Measurements from ENCODE around the gene EYS. TPM values are rescaled to one million over a fixed set of nuclear protein-coding genes. Genes with fewer than 3 reads are reported as not detected.
"Not testable (repeated sequence)": the region's sequence is repeated elsewhere in the genome, so short reads cannot be mapped to it uniquely, and the experiment has no call there.

EYS gene
- total RNA-seq, 2 donors from 2014 or later: not detected

DNA sequence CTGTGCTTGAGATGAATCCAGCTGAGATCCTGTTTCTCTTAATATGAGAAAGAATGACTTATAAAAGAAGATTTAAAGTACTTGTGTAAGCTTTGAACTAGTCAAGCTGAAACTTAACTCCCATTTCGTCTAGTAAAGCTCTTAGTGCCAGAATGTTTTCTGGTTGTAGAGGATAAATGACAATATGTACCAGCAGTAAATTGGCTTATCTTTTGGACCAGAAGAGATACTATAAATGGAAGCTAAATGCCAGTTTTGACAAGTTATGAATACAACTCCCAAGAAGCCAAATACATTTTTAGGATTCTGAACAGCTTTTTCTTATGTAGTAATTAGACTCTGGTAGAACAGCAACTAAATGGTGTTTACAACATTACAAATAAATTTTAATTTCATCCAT, 608.7 kb downstream of the EYS start:
- no peak overlapping the region for H3K4me3 Mint-ChIP-seq

DNA sequence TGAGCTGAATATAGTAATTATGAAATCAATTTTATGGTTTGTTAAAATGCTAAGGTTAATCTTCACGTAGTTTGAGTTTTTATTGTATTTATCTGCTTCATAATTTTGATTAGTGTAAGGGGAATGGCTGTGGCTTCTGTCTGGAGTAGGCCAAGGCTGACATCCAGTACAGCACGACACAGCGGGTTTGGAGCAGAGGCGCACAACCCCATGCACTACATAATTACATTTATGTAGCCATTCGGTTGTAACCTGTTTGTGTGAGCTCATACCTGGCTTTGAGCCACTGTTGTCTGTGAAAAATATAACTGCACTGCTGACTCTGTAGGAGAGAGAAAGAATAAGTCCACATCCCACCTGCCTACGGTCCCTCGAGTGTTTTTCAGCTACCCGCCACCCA, 615.5 kb downstream of the EYS start:
- Mint-ChIP-seq H3K4me3 (no peak overlapping the region), H3K27me3 (no peaks in the 10 kb centered on the region), H3K27ac (no peak overlapping the region), H3K4me1 (no peaks in the 10 kb centered on the region), H3K36me3 (ENCODE audit: low read depth) (no peaks in the 10 kb centered on the region), H3K9me3 (peaks cover 22% of the 10 kb centered on the region)
- no peak for ATAC-seq (replicated peaks)

More for the DNA sequence above, 608.7 kb downstream of the EYS start:
- H3K27me3 Mint-ChIP-seq: no peaks in the 10 kb centered on the region
- H3K9me3 Mint-ChIP-seq: peaks cover 11% of the 10 kb centered on the region
- H3K36me3 Mint-ChIP-seq (ENCODE audit: low read depth): no peaks in the 10 kb centered on the region
- ATAC-seq (replicated peaks): no peak
- H3K4me1 Mint-ChIP-seq: no peaks in the 10 kb centered on the region
- no peak overlapping the region for H3K27ac Mint-ChIP-seq

DNA sequence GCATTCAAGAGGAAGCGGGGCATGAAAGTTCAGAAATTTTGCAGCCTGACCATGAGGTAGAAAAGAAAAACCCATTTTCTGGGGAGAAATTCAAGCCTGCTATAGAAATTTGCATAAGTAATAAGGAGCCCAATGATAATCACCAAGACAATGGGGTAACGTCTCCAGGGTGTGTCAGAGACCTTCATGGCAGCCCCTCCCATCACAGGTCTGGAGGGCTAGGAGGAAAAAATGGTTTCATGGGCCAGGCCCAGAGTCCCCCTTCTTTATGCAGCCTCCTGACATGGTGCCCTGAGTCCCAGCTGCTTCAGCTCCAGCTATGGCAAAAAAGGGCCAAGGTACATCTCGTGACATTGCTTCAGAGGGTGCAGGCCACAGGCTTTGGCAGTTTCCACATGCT, 618.5 kb downstream of the EYS start:
- Mint-ChIP-seq H3K36me3 (ENCODE audit: low read depth) (no peaks in the 10 kb centered on the region), H3K27ac (no peak overlapping the region), H3K4me1 (no peaks in the 10 kb centered on the region), H3K4me3 (no peak overlapping the region), H3K9me3 (peaks cover 20% of the 10 kb centered on the region), H3K27me3 (no peaks in the 10 kb centered on the region)
- ATAC-seq (replicated peaks): no peak

DNA sequence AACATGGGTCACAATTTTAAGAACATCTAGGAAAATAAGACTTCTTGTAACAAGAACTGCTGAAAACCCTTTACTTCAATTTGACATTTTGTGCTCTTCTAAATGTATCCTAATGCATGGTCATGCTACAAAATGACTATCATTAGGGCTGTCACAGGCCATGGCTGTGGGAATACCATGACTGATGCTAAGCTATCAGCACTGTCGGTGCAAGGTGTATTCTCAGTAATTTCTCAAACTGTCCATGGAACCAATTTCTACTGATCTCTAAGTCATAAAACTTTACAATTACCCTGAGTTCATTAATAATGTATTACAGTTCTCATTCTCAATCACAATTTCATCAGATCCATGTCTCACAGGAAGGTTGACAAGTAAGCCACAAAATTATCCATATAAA, 625.3 kb downstream of the EYS start:
- no peak for ATAC-seq (replicated peaks)
- Mint-ChIP-seq H3K4me3 (no peak overlapping the region), H3K36me3 (ENCODE audit: low read depth) (no peaks in the 10 kb centered on the region), H3K27me3 (no peaks in the 10 kb centered on the region), H3K27ac (no peak overlapping the region), H3K9me3 (peaks cover 5% of the 10 kb centered on the region), H3K4me1 (no peaks in the 10 kb centered on the region)

DNA sequence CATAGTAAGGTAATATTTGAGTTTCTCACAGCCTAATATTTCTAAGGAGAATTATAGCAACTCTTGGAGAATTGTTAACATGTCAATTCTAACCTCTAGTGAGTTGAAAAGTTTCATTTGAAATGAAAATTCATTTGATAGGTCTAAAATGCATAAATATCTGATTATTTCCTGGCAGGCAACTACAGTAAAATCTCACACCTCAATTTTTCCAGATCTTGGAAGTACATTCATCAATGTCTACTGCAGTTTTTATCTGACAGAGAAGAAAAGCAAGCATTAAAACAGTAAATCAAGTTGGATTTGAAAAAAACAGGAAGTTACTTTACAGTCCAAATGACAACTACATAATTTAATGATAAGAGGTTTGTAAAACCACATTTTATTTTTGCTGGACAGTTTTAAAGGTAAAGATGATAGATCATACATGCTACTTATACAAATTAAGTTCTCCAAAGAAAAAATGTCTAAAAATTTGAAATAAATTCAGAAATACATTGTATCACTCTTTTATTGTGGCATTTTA, 631.3 kb downstream of the EYS start:
- ATAC-seq (replicated peaks): no peak
- Mint-ChIP-seq H3K27ac (no peak overlapping the region), H3K4me3 (no peak overlapping the region), H3K4me1 (no peaks in the 10 kb centered on the region), H3K36me3 (ENCODE audit: low read depth) (no peaks in the 10 kb centered on the region), H3K9me3 (peaks cover 14% of the 10 kb centered on the region), H3K27me3 (no peaks in the 10 kb centered on the region)

DNA sequence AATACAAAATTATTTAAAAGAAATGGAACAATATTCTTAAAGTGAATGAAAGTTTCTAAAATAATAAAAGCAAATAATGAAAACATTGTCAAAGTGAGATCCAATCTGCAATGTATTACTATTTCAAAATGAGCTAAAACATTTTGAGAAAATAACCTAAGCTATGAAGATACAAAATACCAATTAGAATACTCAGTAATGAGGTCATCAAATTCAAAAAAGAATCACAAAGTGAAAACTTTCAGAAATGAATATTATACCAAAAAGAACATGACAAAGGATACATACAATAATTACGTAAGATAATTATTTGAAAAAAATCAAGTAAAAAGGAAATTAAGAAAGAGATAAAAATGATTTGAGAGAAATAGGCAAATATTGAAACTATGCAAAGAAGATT, 634.5 kb downstream of the EYS start:
- H3K36me3 Mint-ChIP-seq (ENCODE audit: low read depth): no peaks in the 10 kb centered on the region
- H3K9me3 Mint-ChIP-seq: peaks cover 30% of the 10 kb centered on the region
- no peak overlapping the region for H3K4me3 Mint-ChIP-seq
- H3K4me1 Mint-ChIP-seq: no peaks in the 10 kb centered on the region
- ATAC-seq (replicated peaks): no peak
- H3K27me3 Mint-ChIP-seq: no peaks in the 10 kb centered on the region
- no peak overlapping the region for H3K27ac Mint-ChIP-seq

DNA sequence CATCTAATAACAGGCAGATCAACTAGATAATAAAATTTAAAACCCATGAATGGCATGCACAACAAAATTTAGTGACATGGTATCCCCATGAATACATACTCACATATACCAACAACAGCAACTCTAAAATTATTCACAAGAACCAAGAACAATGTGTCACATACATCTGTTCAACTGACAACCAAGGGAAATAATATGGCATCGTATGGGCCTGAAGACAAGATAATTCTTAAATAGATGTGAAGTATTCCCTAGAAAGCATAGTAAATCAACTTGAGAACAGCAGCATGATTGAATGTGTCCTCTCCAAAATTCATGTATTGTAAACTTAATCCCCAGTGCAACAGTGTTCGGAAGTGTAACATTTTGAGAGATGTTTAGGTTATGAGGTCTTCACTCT, 635.5 kb downstream of the EYS start:
- no peak overlapping the region for H3K4me3 Mint-ChIP-seq
- no peaks in the 10 kb centered on the region for H3K27me3 Mint-ChIP-seq
- H3K27ac Mint-ChIP-seq: no peak overlapping the region
- no peaks in the 10 kb centered on the region for H3K4me1 Mint-ChIP-seq
- peaks cover 30% of the 10 kb centered on the region for H3K9me3 Mint-ChIP-seq
- ATAC-seq (replicated peaks): no peak
- no peaks in the 10 kb centered on the region for H3K36me3 Mint-ChIP-seq (ENCODE audit: low read depth)

DNA sequence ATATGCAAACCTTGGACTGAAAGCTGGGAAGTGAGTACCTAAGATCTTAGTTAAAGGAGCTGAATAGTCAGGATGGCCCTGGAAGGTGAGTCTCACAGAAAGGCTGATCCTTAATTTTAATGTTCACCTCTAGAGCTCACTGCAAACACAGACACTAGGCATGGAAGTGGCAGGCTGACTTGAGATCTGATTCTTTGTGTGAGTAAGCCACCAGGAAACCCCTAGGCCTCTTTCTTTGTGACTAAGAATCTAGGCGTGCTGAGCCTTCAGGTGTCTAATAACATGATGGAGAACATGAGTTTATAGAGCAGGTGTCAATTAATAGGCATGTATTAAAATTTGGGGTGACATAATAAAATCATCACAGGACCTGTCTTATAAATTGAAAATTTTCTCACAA, 642.2 kb downstream of the EYS start:
- H3K4me3 Mint-ChIP-seq: no peak overlapping the region
- H3K27me3 Mint-ChIP-seq: no peaks in the 10 kb centered on the region
- H3K4me1 Mint-ChIP-seq: no peaks in the 10 kb centered on the region

DNA sequence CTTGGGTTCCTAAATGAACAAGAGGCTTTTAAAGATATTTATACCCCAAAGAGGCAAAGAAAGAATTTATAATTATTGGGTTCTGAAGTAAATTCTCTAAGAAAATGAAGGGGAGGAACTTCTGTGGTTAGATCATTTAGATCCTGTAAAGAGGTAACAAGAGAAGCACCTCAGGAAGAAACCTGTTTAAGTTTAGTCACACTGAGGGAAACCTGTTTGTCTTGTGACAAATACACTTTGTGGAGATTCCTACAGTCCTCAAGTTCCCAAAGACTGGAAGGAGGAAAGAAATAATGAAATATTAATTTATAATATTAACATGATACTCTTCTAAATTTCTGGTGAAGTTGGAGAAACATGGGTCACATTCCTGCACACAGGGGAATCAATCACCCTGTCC, 647.5 kb downstream of the EYS start:
- no peaks in the 10 kb centered on the region for H3K4me1 Mint-ChIP-seq
- no peak for ATAC-seq (replicated peaks)
- peaks cover 4% of the 10 kb centered on the region for H3K9me3 Mint-ChIP-seq
- H3K36me3 Mint-ChIP-seq (ENCODE audit: low read depth): no peaks in the 10 kb centered on the region
- no peaks in the 10 kb centered on the region for H3K27me3 Mint-ChIP-seq
- no peak overlapping the region for H3K4me3 Mint-ChIP-seq
- no peak overlapping the region for H3K27ac Mint-ChIP-seq

More for the DNA sequence above, 642.2 kb downstream of the EYS start:
- ATAC-seq (replicated peaks): no peak
- Mint-ChIP-seq H3K9me3 (peaks cover 12% of the 10 kb centered on the region), H3K36me3 (ENCODE audit: low read depth) (no peaks in the 10 kb centered on the region), H3K27ac (no peak overlapping the region)

DNA sequence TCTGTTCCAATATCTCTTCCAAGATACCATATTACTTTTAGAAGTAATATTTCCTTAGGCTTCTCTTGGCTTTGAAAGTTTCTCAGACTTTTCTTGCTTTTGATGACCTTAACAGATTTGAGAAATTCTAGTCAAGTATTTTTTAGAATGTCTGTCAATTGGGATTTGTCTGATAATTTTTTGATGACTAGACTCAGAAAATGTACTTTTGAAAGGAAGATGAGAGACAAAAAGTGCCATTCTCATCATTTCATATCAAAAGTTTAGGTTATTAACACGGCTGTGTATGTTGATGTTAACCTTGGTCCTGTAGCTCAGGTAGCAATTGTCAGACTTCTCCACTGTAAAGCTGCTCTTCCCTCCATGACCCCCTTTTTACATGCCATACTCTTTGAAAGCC, 651.5 kb downstream of the EYS start:
- H3K9me3 Mint-ChIP-seq: peaks cover 4% of the 10 kb centered on the region
- no peaks in the 10 kb centered on the region for H3K27me3 Mint-ChIP-seq
- no peak overlapping the region for H3K4me3 Mint-ChIP-seq
- H3K27ac Mint-ChIP-seq: no peak overlapping the region
- no peaks in the 10 kb centered on the region for H3K4me1 Mint-ChIP-seq
- no peaks in the 10 kb centered on the region for H3K36me3 Mint-ChIP-seq (ENCODE audit: low read depth)
- no peak for ATAC-seq (replicated peaks)

DNA sequence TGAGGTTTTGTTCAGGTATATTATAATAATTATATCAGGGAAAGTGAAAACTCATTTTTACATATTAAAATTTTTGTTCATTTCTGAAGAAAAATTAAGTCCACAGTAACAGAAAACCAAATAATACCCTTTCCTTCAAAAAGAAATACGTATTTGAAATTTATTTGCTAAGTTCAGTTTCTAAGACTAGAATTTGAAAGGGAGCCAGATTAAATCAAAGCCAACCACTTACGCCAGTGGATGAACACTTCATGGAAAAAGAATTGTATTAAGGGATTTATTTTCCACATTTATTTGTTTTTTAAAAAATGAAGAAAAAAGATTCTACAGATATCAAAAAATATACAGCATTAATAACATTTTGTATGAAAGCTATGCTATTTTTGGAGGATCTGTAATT, 654.4 kb downstream of the EYS start:
- Mint-ChIP-seq H3K36me3 (ENCODE audit: low read depth) (no peaks in the 10 kb centered on the region), H3K4me3 (no peak overlapping the region), H3K9me3 (peaks cover 9% of the 10 kb centered on the region), H3K4me1 (no peaks in the 10 kb centered on the region), H3K27me3 (no peaks in the 10 kb centered on the region), H3K27ac (no peak overlapping the region)
- no peak for ATAC-seq (replicated peaks)

DNA sequence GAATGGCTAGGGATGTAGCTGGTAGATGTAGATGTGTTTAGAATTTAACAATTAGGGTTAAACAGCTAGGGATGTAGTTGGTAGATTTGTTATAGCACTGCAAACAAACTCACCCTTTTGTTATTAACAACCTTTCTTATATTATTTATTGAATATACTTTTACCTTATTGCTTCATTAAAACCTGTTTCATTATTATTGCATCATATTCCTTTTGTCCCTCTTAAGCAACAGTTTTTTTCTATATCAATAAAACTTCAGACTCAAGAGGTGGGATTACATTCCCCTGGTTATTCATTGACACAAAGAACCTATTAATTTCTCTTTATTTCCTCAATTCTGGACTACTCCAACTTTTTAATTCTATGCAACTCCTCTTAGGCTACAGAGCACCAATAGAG, 661.2 kb downstream of the EYS start:
- ATAC-seq (replicated peaks): no peak
- Mint-ChIP-seq H3K36me3 (ENCODE audit: low read depth) (no peaks in the 10 kb centered on the region), H3K27me3 (no peaks in the 10 kb centered on the region), H3K4me3 (no peak overlapping the region), H3K9me3 (peaks cover 5% of the 10 kb centered on the region), H3K4me1 (no peaks in the 10 kb centered on the region), H3K27ac (no peak overlapping the region)

DNA sequence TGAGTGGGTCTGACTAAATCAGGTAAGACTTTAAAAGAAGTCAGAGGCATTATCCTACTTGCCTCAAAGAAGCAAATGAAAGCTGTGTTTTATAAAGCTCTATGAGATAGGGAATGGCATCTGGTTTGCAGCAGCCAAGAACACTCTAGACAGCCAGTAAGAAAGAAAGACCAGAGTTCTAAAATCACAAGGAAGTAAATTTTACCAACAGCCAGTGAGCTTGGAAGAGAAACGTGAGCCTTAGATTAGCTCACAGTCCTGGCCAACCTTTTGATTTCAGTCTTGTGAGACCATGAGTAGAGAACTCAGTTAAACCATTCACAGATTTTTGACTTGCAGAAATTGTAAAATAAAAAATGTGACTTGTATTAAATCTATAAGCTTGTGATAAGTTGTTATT, 693.0 kb downstream of the EYS start:
- Mint-ChIP-seq H3K9me3 (no peaks in the 10 kb centered on the region), H3K4me1 (no peaks in the 10 kb centered on the region), H3K36me3 (ENCODE audit: low read depth) (no peaks in the 10 kb centered on the region), H3K27ac (no peak overlapping the region), H3K4me3 (no peak overlapping the region), H3K27me3 (no peaks in the 10 kb centered on the region)
- no peak for ATAC-seq (replicated peaks)

DNA sequence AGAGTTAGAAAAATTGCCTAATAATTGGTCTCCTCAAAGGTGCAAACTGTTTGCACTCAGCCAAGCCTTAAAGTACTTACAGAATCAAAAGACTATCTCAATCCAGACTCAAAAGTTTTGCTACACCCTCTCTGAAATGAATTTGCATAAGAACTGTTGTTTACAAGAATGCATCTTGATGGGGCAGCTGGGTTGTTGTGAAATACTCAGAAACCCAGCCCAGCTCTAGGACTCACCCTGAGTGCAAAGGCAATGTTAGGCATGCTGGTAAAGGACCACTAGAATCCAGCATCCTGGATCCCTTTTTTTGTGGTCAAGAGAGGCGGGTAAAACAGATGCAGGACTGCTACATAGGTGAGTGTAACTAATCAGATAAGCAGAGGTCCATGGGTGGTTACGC, 700.2 kb downstream of the EYS start:
- ATAC-seq (replicated peaks): no peak
- H3K4me1 Mint-ChIP-seq: no peaks in the 10 kb centered on the region
- H3K9me3 Mint-ChIP-seq: peaks cover 12% of the 10 kb centered on the region
- H3K27ac Mint-ChIP-seq: no peak overlapping the region
- no peaks in the 10 kb centered on the region for H3K36me3 Mint-ChIP-seq (ENCODE audit: low read depth)
- H3K27me3 Mint-ChIP-seq: no peaks in the 10 kb centered on the region
- no peak overlapping the region for H3K4me3 Mint-ChIP-seq

DNA sequence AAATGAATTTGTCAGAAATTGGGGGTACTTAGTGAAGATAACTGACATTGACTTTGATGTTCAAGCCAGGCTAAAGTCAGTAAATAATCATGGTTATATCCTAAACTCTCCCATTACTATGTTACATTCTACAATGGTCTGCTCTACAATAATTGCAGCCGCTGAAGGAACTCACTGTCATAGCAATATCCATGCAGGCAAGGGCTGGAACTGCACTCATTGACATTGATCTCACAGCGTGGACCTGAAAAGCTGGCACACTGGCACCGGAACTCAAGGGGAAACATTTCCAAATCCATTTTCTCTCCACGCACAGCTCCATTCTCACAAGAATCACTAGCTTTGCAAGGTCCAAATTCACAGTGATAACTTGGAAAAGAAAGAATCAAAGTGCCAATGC, 702.7 kb downstream of the EYS start:
- H3K36me3 Mint-ChIP-seq (ENCODE audit: low read depth): no peaks in the 10 kb centered on the region

DNA sequence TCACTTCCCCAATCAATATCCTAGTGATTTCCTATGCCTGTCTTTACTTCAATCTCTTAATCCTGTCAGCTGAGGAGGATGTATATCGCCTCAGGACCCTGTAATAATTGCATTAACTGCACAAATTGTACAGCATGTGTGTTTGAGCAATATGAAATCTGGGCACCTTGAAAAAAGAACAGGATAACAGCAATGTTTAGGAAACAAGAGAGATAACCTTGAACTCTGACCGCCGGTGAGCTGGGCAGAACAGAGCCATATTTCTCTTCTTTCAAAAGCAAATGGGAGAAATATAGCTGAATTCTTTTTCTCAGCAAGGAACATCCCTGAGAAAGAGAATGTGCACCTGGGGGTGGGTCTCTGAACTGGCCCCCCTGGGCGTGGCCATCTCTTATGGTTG, 704.1 kb downstream of the EYS start:
- H3K4me1 Mint-ChIP-seq; H3K36me3 Mint-ChIP-seq (ENCODE audit: low read depth); H3K27ac Mint-ChIP-seq; H3K4me3 Mint-ChIP-seq; ATAC-seq (replicated peaks); H3K27me3 Mint-ChIP-seq: not testable (repeated sequence)
- H3K9me3 Mint-ChIP-seq: peaks cover 20% of the 10 kb centered on the region

More for the DNA sequence above, 702.7 kb downstream of the EYS start:
- Mint-ChIP-seq H3K4me3 (no peak overlapping the region), H3K27ac (no peak overlapping the region), H3K27me3 (no peaks in the 10 kb centered on the region), H3K9me3 (peaks cover 14% of the 10 kb centered on the region), H3K4me1 (no peaks in the 10 kb centered on the region)
- no peak for ATAC-seq (replicated peaks)

Data from activated T-helper 17 cell treated with anti-CD3 and anti-CD28 coated beads, Interleukin-2, amount 50 U/mL, for 72 hours (primary cell).